GM18520 (cell line): ENCODE results near the gene ITGA8.
"Not testable (repeated sequence)": the region's sequence is repeated elsewhere in the genome, so short reads cannot be mapped to it uniquely, and the experiment has no call there.

ENCODE experiments used
- ATAC-seq: cut with Tn5 transposase; IDR thresholded peaks from one replicate; pipeline ENCODE4 v1.9.1; 2021; ENCODE audit not compliant: unreplicated experiment

The ITGA8 gene

DNA sequence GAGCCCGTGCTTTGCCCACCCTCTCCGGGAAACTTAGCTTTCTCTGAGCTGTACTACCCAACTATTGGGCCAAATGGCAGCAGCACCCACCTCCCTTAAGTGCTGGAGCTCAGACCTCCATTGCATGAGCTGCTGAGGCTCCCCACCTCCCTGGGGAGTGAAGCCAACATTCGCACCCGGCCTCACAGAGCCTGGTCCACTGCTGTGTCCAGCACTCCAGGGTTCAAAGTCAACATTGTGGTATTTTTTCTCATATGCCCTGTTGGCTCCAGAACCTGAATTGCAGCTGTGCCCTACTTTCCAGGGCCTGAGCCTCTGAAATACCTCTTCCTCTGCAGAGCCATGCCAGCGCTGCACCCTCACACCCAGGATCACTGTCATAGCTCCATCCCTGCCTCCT is 29.7 kb downstream of the ITGA8 start:
- ATAC-seq = no peak

DNA sequence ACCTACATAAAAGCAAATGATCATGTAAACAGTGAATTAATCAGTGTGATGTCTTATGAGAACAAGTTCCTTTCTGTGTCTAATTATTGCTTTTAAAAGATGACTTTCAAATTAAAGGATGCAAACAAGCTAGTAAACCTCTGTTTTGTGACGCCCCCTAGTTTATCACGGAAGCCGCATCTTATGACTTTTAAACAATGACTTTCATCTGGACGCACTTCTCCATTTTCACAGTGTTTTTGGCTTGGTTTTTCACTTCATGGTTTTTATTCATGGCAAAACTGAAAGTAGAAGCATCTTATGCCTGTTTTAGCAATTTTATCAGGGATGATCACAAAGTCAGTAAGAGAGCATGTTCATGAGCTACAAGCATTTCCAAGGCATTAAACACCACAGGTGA is 35.0 kb downstream of the ITGA8 start:
- ATAC-seq = no peak

DNA sequence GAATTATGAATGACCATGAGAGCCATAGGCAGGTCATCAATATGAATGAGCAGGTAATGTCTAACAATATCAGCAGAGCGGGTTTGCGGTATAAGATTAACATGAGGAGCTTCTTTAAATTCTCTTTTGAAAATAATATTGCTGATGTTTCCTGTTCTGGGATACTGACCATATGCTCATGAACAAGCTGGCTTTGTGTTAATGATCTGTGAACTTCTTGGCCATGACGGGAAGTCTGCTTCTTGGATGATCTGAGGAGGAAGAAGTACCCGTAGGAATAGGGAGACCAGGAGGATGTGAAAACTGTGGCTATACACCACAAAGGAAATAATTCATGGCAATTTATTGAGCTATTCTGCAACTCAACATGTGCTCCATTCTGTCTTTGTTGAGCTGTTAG is 38.6 kb downstream of the ITGA8 start:
- no peak for ATAC-seq

DNA sequence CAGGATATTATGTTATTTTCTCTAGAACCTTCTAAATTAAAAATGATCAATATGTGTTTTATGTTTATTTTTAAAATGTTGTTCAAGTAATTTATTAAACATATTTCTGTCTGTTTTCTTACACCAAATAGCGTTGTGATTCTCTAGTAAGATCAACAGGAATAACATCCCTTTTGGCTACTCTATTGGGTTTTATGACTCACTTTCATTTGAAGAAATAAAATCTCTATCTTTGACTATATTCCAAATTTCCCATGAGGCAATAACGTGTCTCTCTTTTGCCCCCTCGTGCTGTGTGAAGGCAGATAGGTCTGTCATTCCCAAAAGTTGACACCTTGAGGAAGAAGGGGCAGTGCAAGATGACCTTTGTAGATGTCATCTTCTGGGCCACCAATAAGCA is 40.9 kb downstream of the ITGA8 start:
- ATAC-seq = no peak

DNA sequence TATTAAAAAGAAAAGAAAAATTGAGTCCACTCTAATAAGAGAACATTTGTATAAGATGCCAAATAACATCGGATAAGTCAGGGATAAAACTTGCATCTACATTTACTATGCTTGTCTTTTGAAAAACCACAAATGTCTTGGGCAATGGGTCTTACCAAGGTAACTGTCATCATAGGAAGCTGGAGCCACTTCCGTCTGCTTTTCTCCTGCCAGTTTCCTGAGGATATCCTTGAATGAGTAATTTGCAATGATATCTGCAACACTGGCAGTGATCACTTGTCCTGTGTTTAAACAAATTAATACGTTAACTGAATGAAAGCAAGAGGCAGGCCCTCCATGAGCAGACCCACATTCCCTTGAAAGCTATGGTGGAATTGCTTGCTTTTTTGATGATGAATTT is 47.3 kb downstream of the ITGA8 start:
- no peak for ATAC-seq

DNA sequence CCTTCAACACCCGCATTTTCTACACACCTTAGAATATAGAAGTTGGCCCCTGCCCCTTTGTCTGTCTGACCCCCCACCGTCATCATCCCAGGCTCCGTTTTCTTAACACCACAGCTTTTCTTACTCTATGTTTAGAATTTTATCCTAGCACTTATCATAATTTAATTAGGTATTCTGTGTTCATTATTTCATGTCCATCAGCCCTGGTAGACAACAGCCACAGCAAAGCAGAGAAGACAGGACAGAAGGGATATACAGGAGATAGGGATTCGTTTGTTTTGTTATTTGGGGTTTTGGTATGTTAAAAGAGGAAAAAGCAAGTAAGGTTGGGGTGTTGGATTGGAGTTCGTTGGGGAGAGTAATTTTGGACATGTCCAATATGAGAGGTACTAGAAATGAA is 48.8 kb downstream of the ITGA8 start:
- ATAC-seq = no peak

DNA sequence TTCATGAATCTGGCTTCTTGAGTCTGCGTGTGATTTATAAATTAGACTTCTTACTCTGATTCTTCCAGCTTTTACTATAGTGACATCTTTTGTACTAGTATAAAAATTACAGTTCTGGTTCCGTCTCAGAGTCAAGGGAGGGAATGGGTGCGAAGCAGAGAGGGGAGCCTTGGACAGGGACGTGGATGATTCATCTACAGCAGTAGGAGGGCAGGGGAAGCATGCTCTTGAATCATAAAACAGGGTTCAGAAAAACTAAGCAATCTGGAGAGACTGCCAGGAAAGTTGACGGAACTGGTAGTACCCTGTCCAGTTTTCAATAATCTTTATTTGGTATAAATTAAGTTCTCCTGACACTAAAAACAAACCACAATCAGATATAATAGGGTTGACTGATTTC is 58.1 kb downstream of the ITGA8 start:
- no peak for ATAC-seq

DNA sequence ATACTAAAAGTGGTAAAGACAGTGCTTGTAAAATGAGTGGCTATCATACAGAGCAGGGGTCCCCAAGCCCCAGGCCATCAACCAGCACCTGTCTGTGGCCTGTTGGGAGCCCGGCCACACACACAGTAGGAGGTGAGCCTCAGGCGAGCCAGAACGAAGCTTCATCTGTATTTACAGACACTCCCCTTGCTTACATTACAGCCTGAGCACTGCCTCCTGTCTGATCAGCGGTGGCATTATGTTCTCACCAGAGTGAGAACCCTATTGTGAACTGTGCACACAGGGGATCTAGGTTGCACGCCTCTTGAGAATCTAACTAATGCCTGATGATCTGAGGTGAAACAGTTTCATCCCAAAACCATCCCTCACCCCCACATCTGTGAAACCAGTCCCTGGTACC is 58.7 kb downstream of the ITGA8 start:
- no peak for ATAC-seq

DNA sequence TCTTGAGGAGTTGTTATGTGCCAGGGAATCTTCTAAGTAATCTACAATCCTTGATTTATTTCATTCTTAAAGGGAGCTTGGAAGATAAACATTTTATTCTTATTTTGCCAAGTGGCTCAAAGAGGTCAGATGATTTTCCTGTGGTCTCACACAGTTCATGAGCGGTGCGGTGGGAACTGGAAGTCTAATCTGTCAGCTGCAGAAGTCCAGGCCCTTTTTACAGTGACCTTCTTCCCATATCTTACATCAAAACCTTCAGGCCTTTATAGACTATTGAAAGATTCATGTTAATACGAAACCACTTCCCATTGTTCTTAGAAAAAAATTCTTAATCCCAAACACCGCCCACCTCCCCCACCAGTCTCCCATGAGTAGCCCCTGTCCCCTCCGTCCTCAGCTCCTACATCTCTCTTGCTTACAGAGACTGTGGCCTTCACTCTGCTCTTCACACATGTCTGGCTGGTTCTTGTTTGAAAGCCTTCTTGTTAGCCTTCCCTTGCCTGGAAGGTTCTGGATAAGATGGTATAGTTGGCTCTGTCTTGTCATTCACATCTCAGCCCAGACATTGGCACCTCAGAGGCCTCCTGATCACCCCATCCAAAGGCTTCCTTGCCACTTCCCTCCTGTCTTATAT is 61.5 kb downstream of the ITGA8 start:
- ATAC-seq = no peak

DNA sequence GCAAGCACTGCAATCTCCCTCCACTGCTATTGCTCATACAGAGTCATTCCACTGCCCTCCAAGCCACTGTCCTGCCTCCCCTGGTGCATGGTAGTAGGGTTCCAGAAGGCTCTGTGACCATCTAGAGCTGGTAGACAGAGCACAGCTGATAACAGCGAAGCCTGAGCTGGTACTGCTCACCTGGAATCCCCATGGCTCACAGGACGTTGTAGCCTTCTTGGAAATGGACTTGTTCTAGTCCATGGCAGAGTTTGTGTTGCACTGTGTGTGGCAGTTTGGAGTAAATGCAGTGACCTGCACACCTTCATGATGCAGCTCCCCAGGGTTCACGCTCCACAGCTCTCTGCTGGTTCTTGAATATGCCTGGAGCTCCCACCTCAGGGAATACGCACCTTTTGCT is 67.0 kb downstream of the ITGA8 start:
- no peak for ATAC-seq

DNA sequence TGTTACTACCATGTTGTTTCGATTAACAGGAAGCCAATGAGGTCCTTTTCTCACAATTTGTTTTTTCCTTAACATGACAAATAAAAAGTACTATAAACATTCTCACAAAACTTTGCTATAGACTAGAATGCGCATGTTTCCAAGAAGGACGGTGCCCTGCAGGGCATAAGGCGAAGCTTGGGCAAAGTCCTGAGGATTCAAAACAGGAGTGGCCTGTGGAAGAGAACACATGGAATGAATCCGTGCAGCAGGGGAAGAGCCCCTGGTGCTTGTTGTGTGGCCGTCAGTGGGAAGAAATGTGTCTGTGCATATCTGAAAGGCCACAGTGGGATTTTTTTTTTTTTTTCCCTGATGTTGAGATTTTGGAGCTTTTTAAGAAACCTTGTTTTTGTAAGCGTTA is 67.6 kb downstream of the ITGA8 start:
- ATAC-seq = no peak

DNA sequence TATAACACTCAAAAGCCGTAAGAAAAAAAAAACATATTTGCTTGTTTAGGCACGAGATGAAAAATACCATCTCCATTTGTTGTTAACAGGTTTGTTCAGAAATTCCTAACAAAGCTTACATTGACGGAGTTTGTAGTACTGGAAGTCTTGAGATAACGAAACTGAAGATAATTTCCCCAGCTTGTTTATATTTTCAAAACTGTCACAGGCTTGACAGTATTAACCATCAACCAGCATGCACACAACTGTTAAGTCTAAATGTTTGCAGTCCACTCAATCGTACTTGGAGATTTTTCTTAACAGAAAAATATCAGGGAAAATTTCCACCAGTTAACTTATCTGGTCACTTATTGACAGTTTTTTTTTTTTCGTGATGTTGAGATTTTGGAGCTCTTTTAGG is 68.5 kb downstream of the ITGA8 start:
- no peak for ATAC-seq

DNA sequence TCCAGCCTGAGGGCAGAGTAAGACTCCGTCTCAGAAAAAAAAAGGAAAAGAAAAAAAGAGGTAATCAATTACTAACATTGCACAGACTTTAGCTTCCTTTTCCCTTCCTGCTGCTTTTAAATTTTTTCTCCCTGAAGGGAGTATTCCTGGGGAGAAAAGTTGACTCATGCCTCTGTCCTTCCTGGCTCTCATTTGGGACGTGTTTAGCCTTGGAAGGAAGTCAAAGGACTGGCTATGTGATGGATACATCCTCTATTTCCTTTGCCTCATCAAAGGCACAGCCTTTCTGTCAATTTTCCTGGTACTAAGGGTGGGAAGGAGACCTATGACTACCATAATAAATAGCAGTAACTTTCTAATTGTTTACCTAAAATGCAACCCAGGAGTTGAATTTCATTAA is 77.6 kb downstream of the ITGA8 start:
- ATAC-seq = no peak

DNA sequence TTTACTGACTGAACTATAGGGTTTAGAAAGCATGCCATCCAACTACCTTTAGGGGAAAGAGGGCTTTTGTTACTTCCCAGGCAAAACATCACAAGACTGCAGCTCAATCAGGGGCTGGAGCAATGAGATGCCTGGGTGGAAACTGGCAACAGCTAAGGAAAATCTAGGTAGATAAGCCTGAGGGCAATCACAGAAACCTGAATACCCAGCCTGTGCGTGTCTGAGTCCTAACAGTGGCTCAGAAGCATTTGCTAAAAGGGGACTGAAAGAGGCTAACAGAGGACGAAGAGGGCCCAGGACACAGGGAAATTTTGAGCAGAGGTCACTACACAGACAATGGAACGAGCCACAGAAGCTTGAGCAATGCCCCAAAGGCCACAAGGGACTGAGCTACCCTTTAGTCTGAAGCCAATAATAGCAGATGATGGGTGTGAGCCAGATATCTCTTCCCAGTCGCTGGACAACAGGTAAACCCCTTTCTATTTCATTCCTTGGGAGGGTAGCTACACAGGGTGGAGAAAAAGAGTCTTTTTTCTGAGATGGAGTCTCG is 79.1 kb downstream of the ITGA8 start:
- no peak for ATAC-seq

DNA sequence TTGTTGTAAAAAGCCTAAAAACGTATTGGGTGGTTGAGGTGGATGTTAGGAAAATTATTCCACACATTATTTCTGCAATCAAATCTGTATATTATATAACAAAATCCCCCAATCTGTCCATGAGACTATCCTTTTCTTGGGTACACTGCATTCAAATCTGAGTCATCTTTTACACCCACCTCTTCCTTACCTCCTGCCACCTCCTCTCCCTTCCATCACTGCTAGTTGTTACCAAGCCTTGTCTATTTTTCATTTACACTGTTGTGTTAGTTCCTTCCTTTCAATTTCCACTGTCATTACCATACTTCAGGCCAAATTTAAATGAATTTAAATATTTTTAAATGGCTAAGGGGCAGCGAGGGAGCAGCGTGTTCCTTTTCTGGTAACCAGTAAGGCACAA is 83.3 kb downstream of the ITGA8 start:
- ATAC-seq = no peak

DNA sequence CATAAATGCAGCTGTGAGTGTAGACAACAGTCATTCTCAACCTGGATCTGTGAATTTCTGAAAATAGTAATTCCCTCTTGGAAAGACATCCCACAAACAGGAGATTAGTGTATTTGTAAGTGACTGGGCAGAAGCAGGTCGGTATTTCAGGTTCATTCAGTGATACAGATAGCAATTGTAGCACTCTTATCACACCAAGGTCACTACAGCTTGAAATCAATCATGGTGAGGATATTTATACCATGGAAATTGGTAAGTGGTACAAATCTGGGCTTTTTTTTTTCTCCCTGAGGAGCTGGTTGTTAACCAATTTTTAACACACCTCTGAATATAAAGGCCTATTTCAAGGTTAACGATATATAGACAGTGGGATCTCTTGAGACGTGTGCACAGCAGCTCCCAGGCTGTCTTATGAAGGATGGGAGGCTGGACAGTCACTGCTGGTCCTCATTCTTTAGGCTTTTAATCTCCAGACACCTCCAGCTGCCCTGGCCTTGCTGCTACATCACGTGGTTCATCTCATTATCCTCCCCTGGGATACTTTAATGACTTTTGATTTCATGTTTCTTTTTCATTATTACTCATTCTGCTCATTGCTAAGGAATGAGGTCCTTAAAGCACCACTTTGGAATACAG is 87.1 kb downstream of the ITGA8 start:
- no peak for ATAC-seq

DNA sequence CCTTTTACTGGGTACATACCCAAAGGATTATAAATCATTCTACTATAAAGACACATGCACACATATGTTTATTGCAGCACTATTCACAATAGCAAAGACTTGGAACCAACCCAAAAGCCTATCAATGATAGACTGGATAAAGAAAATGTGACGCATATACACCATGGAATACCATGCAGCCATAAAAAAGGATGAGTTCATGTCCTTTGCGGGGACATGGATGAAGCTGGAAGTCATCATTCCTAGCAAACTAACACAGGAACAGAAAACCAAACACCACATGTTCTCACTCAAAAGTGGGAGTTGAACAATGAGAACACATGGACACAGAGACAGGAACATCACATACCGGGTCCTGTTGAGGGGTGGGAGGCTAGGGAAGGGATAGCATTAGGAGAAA is 88.5 kb downstream of the ITGA8 start:
- not testable (repeated sequence) for ATAC-seq

DNA sequence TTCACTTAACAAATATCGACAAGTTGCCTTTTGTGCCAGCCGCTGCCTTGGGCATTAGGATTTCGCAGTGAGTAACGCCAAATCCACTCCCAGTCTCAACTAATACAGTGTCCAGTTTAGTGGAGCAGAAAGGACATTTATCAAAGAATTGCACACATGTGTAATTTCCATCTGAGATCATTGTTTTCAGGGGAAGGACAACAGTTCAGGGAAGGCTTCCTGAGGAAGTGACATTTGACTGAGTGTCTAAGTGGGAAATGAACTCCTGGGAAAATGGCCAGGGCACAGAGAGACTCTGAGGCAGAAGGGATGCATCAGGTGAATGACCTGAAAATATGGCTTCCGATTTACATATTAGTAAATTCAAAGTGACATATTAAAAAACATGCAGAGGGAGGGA is 89.4 kb downstream of the ITGA8 start:
- ATAC-seq = no peak

DNA sequence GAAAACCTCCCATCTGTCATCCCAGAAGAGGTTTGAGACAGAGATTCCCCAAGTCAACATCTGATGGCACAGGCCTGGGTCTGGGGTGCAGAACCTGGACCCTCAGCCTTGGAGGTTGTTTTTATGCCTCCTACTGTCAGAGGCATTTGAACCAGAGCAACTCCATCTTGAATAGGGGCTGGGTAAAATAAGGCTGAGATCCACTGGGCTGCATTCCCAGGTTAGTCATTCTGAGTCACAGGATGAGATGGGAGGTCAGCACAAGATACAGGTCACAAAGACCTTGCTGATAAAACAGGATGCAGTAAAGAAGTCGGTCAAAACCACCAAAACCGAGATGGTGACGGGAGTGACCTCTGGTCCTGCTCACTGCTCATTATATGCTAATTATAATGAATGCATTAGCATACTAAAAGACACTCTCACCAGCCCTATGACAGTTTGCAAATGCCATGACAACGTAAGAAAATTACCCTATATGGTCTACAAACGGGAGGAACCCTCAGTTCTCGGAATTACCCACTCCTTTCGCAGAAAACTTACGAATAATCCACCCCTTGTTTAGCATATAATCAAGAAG is 92.0 kb downstream of the ITGA8 start:
- ATAC-seq = no peak

DNA sequence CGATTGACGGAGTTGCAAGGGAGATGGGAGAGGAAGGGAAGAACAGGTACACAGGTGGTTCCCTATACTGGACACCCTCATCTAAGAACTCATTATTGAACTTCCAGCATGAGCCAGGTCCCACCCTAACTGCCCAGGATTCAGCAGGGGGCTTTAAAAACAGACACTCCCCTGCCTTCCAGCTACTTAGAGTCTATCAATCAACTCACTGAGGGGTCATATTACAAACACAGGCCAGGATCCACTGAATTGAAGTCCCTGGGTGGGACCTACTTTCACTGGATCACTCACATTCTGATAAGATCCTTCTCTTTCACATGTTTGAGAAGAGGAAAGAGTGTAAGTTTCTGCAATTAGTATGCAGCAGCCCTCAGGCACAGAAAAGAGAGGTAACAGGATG is 92.8 kb downstream of the ITGA8 start:
- ATAC-seq = no peak

DNA sequence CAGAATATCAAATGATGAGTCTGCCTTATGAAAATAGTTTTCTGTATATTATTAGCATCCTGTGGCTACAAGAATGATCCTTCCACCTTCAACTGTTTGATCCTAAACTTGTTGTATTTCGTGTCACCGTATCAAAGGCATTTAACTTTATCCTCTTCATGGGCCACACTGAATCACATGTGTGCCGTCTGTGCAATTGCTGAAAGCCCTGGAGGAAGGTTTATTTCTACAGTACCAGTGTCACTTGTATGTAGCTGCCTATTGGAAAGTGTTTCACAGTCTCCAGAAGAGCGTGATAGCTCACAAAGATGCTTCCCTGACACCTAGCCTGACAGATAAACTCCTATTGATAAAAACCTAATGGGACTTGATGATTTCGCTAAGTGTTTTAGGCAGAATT is 94.5 kb downstream of the ITGA8 start:
- no peak for ATAC-seq

DNA sequence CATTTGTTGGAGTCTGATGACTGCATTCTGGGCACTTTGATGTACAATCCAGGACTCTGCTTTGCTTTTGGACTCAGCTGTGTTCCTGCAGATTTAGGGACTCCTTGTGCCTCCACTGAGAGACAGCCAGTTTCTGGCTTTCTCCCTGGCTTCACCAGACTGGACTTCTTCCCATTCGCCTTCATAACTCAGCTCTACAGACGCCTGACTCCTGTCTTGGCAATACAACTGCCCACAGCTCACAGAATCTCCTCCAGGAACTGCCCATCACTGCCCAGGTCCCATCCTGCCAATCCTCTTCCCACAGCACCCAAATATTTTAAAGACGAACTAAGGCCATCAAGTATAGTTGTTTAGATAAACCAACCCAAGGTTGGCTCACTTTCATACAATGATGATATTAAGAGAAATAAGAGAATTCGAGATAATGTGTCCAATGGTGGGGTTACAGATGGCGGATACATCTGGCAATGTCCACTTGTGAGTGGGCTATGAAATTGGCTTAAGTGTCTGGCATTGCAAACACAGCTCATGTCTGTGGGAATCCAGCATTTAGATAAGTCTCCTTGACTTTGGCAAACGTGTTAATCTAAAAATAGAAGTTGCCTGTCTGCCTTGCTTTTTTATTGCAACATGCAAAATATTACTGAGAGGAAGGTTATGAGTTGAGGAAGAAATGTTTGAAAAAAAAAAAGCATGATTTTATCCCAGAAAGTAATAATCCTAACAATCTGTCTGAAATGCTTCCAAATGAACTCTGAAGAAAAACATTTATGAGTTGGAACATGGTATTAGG is 95.1 kb downstream of the ITGA8 start:
- no peak for ATAC-seq
